HG03175 (cell line): Measurements from ENCODE around the gene THEM4.

Source experiments
- ATAC-seq: cut with Tn5 transposase; IDR thresholded peaks from one replicate; pipeline ENCODE4 v1.9.1; 2021; ENCODE audit warnings: mild to moderate bottlenecking, moderate library complexity; ENCODE audit not compliant: unreplicated experiment

The THEM4 gene

DNA sequence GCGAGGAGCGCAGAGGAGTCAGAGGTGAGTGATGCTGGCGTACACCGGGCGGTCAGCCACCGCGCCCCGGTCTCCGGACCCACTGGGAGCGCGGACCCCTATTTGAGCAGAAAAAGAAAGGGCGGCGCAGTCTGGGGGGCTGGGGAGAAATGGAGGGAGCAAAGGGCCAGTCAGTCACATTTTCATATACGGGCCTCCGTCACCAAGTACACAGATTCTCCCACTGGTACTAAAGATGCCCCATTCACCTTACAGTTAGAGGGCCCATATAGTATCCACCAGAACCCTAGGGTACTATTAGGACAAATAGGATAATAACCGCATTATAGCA is 70.3 kb downstream of the THEM4 start:
- no peak for ATAC-seq

DNA sequence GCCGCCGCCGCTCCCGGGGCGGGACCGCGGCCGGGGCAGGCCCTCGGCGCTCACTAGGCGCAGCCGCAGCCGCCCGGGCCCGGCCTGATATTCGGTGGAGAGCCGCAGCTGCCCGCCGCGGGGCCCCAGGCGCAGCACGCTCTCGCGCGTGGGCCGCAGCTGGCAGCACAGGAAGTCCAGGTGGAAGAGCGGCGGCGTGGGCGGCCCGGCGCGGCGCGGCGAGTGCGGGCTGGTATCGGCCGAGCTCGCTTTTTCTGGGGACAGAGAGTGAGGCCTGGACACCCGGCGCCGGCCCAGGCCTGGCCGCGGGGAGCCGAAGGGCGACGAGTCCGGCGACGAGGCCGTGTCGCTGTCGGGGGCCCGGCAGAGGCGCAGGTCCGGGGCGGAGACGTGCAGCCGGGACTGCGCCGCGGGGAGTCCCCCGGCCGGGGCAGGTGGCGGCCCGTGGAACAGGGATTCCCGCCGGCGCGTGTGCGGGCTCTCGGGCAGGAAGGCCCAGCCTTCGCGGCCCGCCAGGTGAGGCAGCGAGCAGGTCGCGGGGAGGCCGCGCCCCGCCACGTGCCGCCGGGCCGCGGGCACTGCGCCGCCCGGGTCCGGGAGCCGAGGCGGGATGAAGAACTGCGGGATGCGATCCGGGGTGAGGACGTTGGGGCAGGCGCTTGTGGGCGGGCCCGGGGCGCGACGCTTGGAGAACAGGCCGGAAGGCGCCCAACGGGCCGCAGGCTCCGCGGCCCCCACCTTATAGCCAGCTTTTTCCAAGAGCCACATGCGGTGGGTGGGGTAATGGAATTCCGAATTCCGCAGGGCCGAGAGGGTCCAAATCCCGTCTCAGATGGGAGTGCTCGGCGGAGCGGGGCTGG is 70.9 kb downstream of the THEM4 start:
- ATAC-seq: no peak

DNA sequence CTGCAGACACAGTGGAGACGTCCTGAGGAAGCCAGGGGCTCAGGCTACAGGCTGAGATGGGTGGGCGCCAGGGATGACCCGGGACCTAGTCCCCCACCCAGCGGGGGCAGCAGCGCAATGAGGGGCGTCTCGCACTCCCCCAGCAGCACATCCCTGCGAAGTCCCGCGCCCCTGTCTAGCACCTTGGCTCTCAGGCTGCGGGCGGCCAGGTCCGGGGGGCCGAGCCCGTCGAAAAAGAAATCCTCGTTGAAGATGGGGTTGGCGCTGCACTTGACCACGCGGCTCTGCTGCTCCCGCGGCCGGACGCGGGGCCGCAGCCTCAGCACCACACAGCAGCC is 71.5 kb downstream of the THEM4 start:
- no peak for ATAC-seq

DNA sequence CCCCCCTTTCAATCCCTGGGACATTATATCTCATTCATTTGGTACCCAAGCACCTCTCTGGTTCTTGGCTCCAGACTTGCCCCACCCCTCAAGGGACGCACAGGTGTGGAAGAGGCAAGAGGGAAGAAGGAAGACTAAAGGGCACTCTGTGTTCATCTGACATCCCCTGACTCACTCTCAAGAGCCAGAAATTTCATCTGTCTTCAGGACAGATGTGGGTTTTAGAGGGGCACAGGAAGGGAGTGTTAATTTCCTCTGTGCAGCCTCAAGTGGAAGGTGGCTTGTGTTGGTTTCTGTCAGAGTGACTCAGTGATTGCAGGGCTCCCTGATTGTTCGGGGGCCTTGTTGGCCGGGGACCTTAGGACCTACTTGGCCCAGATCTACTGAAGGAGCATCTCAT is 72.1 kb downstream of the THEM4 start:
- ATAC-seq: no peak

DNA sequence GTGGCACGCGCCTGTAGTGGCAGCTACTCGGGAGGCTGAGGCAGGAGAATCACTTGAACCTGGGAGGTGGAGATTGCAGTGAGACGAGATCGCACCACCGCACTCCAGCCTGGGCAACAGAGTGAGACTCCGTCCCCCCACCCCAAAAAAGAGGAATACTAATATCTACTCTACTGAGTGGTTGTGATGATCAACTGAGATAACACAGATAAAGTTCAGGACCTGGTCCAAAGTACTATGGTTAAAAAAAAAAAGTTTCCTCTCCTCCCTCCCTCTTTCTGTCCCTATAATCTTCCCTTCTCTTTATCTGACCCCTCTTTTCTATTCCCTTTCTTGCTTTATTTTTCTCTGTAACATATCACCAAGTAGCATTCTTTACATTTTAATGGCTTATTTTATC is 73.7 kb downstream of the THEM4 start:
- no peak for ATAC-seq

DNA sequence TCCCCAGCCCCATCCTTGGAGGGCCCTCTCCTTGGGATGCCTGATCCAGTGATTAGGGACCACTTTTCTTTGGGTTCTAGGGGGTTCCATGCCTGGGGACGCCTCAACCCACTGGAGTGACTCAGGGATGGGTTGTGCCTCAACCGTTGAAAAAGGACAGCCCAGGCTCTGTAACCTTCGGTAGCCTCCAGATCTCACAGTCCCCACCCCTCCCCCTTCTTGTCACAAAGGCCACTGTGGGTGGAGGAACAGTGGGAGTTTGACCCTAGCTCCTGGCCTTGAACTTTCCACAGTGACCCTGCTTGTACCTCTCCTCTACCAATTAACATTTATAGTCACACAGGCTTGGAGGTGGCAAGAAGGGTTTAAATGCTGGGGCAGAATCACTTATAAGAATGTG is 75.1 kb downstream of the THEM4 start:
- no peak for ATAC-seq

DNA sequence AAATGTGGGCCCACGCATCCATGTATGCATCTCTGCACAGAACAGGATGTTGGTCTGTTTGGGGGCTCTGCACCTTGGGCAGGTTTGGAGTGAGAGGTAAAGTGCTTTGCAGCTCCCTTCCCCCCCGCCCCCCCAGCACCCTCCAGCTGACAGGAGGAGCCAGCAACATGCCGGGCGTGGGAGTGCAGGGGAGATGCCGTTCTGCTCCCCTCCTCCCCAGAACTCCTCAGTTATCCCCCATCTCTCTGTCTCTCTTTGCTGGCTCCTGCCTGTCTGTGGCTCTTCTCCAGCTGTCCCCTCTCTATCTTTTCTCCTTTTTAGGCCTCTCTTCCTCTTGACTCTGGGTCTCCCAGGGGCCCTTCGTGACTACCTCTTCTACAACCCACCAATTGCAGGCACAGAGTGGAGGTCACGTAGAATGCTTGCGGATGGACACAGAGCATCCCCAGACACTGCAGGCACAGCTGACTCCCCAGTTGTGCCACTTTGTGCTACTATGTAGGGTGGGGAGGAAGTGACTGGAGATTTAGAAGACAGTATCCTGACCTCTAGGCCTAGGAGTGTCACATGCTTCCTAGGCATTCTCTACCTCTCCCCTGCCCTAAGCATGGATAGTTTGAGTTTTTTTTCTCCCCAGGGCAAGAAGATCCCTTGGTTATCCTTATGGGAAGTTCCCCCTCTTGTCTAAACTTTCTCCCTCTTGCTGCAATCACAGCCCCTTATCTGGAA is 76.0 kb downstream of the THEM4 start:
- ATAC-seq: no peak

DNA sequence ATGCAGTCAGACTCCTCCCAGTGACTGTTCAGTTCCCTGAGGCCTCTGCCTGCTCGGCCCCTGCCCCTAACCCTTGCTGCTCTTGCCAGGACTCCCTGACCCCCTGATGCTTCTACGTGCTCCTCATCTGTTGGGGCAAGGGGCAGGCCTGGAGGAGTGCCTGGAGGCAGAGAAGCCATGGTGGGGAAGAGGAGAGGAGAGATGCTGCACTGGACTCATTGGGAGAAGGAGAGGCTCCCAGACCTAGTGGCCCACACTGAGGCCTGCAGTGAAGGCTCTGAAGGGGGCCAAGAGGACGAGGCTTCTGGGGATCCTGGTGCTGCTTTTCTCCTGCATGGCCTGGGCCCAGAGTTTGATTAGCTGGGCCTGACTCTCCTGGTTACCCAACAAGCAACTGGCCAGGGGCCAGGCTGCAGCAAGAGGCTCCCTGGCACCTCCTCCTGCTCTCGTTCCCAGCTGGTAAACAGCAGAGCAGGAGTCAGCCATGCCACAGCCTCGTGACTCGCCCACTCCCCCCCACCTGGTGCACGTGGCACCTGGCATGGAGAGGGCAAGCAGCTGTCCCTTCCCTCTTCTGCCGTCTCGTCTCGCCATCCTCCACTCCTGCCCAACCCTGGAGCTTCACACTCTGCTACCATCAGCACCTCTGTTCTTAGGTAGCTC is 76.9 kb downstream of the THEM4 start:
- ATAC-seq: no peak

DNA sequence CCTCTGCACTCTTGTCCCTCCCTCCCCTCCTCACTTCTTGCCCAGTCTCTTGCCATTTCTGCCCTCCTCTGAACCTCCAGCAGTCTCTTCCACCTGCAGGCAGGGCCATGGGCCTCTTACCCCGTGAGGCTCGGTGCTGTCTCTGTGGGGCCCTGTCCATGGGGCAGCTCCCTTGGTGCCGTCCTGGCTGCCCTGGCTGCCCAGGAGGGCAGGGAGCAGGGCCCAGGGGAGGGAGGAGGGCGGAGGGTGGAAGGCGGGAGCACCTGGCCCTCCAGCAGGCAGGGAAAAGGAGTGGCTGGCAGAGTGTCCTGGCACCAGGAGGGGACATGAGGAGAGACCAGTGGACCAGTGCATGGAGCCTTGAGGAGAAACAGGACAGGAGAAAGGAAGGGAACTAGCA is 77.7 kb downstream of the THEM4 start, which contains the start of gene RORC:
Gene RORC, minus strand, starts transcription at position 198 of the 400 bp plus-strand sequence. Its CDS starts 38 bp downstream, at position 160.
- ATAC-seq: no peak

DNA sequence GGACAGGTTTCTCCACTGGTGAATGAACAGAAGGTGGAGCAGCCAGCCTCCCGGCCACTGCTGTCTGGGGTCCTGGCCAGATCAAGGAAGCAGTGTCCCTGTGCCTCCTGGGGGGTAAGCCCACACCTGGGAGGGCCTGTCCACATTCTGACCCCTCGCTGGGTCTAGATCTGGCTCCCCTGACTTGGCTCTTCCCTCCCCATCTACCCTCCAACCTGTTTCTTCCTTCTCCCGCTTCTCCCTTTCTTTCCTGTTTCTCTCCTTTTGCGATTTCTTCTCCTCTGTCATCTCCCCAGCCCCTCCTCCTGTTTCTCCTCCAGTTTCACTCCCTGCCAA is 78.1 kb downstream of the THEM4 start:
- no peak for ATAC-seq

DNA sequence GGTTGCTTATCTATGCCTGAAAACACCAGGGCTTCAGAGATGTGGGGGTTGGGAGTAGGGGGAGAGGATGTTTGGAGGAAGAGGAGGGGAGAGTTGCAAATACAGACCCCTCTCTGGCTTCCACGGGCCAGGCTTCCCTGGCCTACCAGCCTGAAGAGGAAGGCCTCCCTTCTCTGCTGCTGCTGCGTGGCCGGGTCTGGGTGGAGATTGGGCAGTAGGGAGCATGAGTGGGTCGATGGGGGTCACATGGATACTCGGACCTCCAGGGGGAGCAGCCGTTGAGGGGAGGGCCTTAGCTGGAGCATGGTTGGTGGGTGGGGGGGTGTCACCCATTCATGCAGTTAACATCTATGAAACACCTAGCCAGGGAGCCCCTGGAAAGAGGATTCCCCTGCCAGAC is 79.3 kb downstream of the THEM4 start:
- ATAC-seq: no peak

DNA sequence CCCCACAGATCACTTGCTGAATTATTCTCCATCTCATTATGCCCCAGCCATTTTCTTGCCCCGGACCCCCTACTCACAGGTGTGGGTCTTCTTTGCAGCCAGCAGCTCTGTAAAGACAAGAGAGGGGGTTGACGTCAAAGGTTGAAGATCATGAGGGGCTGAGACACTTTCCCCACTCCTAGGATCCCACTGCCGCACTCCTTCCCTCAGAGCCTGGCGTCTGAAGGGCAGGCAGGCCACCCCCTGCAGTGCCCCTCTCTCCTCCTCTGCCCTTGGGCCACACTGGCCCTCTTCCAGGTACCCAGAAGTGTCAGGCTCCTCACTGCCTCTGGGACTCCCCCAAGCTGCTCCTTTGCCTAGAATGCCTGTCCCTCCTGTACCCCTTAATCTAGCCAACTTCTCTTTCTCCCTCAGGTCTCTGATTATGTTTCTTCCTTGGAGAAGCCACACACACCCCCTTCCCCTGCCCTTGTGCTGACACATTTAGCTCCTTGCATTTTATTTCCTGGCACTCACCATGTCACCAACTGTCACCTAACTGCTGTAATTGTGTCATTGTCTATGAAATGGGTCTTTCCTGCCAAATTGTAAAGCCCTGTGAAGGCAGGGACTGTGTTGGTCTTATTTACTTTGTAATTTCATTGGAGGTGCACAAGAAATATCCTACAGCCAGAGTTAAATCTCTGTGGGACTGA is 79.8 kb downstream of the THEM4 start:
- ATAC-seq: no peak

DNA sequence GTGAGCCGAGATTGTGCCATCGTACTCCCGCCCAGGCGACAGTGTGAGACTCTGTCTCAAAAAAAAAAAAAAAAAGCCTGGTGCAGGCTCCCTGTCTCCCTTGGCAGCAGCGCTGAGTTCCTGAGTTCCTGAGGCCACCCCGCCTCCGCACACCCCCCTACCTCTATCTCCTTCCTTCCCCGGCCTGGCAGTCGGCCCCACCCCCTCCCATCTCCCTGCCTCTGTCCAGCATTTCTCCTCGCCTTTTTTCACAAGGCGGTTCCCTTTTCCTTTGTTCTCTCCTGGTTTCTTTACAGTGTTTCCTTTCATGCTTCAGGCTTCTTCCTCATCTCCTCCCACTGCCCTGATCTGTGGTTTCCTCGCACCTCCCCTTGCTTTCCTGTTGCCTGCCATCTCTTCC is 80.4 kb downstream of the THEM4 start:
- ATAC-seq: no peak

DNA sequence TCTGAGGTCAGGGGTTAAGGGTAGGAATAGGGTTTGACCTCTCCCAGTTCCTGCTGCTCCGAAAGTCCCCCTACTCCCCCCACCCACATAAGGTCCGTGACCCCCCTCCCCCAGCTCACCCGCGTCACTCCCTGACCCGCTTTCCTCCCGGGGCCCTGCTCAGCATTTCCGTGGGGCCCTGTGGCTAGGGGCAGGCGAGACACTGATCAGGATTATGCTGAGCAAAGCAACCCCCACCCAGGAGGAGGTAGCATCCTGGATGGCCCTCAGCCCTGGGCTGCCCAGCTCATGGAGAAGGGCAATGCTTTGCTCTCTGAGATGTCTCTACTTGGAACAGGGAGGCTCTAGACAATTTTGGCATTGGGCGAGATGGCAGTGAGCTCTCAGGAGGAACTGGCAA is 81.5 kb downstream of the THEM4 start:
- ATAC-seq: no peak

DNA sequence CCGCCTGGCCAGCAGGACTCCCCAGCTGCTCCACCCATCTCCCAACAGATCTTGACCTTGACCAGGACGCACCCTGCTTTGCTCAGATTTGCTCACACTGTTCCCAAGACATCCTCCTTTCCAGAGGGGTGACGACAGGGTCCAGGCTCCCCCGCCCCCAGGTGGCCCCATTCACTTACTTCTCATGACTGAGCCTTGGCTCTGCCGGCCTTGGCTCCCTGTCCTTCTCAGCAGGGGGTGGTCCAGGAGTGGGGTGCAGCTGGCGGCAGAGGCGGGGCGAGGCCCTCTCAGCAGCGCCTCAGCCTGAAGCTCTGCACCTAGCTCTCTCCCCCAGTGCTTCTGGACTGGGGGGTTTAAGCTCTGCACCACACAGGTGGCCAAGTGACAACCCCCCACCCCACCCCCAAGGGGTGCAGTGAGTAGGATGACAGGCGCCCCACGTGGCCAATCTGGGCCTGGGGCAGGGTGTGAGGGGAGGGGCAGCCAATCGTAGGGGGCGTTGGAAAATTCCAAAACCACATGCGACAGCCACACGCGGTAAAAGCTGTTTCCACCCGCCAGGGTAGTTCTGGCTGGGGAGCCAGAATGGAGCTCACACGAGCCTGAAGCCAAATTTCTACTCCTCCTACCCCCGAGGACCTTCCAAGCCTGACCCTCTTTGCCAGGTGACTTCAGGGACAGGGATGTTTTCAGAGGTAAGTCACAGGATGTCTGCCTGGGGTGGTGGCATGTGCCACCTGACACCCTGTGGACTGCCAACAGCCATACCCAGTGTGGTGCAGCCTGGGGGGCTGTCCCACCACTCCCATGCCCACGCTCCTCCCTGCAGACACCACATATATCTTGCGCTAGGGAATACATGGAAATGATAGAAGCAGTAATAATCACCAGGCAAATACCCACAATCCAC is 83.3 kb downstream of the THEM4 start:
- ATAC-seq: no peak

DNA sequence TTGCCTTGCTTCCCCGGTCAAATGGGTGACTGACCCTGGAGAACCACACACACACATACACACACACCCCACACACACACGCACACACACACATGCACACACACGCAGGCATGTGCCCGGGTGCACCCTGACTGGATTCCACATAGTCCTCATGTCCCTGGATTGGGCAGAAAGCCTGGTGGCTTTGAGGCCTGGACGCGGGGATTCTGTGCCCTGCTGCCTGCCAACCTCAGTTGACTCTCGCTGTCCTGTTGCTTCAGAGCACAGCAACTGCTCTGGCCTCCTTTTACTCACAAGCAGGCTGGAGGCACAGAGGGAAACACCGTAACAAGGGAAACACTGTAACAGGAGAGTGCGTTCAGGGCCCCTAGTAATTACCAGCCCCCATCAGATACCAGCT is 84.1 kb downstream of the THEM4 start:
- ATAC-seq: no peak
